Peyer's patch (tissue), 4 donors: Measurements from ENCODE around the gene USP37. TPM values are rescaled to one million over a fixed set of nuclear protein-coding genes. Genes with fewer than 3 reads are reported as not detected.

Experiments
- DNase-seq, 3 donors: peaks; one replicate each; pipeline ENCODE4 v3.0.0-alpha.2; 2017 to 2019
- H3K27ac ChIP-seq, 4 donors: fragments of 200-600 bp; sonication (generic); one replicate each; pipeline ENCODE4 v1.5.1; 2016 to 2019
- H3K27me3 ChIP-seq, 2 donors: fragments of 200-600 bp; sonication (generic); one replicate each; pipeline ENCODE4 v1.5.1; 2019
- H3K36me3 ChIP-seq, 3 donors: fragments of 200-600 bp; sonication (generic); one replicate each; pipeline ENCODE4 v1.5.1; 2016 to 2019
- H3K4me1 ChIP-seq, 4 donors: fragments of 200-600 bp; sonication (generic); one replicate each; pipeline ENCODE4 v1.5.1; 2016 to 2019
- H3K4me3 ChIP-seq, 4 donors: fragments of 200-600 bp; sonication (generic); 1 replicate in 3 of 4; 2 replicates in 1 of 4; pipeline ENCODE4 v1.5.1; 2016 to 2019; ENCODE audit warnings: mild to moderate bottlenecking in 1 of 4
- H3K9me3 ChIP-seq, 4 donors: fragments of 200-600 bp; sonication (generic); one replicate each; pipeline ENCODE4 v1.5.1; 2016 to 2019; ENCODE audit warnings: mild to moderate bottlenecking in 1 of 4
- CTCF ChIP-seq, 6 experiments: fragments of 450-650 bp in 4 of 6; fragments of 200-600 bp in 2 of 6; sonication (generic) in 1 of 6; IDR thresholded peaks; one replicate each; pipeline ENCODE4 v1.5.1; 2017 to 2019; ENCODE audit warnings: antibody characterized with exemption in 6 of 6, mild to moderate bottlenecking in 3 of 6, moderate library complexity in 1 of 6
- POLR2A ChIP-seq, 2 donors: fragments of 450-650 bp; IDR thresholded peaks; one replicate each; pipeline ENCODE4 v1.5.1; 2017; ENCODE audit warnings: antibody characterized with exemption in 2 of 2, mild to moderate bottlenecking in 2 of 2, moderate library complexity in 2 of 2
- total RNA-seq, 4 donors: library from RNA; depleted of rRNA; stranded (reverse); fragments of >200 nt; gene quantifications; one replicate each; pipeline ENCODE4 v1.1.0, GENCODE V29; 2016

The USP37 gene
- total RNA-seq, 4 donors from 2014 or later = 12.6 to 44.6 (median 21.8) TPM

DNA sequence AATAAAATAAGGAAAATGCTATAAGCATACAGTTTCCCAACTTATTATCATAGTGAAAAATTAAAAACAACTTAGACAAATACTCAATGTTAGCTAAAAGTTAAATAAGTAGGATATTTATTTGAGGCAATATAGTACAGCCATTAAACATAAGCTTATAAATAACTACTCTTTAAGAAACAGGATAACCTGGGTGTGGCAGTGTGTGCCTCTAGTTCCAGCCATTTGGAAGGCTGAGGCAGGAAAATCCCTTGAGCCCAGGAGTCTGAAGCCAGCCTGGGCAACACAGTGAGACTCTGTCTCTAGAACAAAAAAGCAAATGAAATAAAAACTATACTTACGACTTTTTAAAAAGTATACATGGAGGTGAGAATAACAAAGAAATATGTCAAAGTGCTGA lies 109.6 kb downstream of the USP37 start:
- Histone ChIP-seq H3K27ac (no peak overlapping the region), H3K36me3 (peaks cover 0 to 56% (median 0%) of the 10 kb centered on the region in 3 donors)
- TF ChIP-seq CTCF (IDR thresholded peaks at IDR 0.05) = no peak
- TF ChIP-seq POLR2A (IDR thresholded peaks at IDR 0.05) = no peak

DNA sequence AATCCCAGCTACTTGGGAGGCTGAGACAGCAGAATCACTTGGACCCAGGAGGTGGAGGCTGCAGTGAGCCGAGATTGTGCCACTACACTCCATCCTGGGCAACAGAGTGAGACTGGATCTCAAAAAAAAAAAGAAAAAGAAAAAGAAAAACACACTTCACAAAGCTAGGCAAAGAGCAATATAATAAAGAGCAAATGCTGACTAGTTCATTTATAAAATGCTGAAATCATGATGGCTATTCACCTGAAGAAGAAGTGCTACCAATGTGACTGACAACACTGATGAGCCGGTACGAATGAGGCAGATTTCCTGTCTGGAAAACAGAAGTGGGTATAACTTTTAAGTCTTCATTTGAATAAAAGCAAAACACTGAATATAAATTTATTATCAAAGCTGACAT lies 111.3 kb downstream of the USP37 start:
- no peaks in the 10 kb centered on the region for H3K27me3 ChIP-seq
- TF ChIP-seq CTCF (IDR thresholded peaks at IDR 0.05) = no peak
- TF ChIP-seq POLR2A (IDR thresholded peaks at IDR 0.05) = no peak
- H3K9me3 ChIP-seq = no peaks in the 10 kb centered on the region
- DNase-seq = no peak
- H3K4me1 ChIP-seq = no peaks in the 10 kb centered on the region
- no peak overlapping the region for H3K4me3 ChIP-seq
- no peak overlapping the region for H3K27ac ChIP-seq
- peaks cover 0 to 52% (median 0%) of the 10 kb centered on the region in 3 donors for H3K36me3 ChIP-seq

More for the DNA sequence above, 109.6 kb downstream of the USP37 start:
- no peak for DNase-seq
- Histone ChIP-seq H3K27me3 (no peaks in the 10 kb centered on the region), H3K9me3 (no peaks in the 10 kb centered on the region), H3K4me3 (no peak overlapping the region), H3K4me1 (no peaks in the 10 kb centered on the region)

GRCh38 chr2:218452079-218452478 lies 116.1 kb downstream of the USP37 start:
- Histone ChIP-seq H3K4me3 (no peak overlapping the region), H3K4me1 (peaks cover 0 to 22% (median 2%) of the 10 kb centered on the region in 4 donors), H3K36me3 (peaks cover 0 to 72% (median 0%) of the 10 kb centered on the region in 3 donors), H3K27me3 (no peaks in the 10 kb centered on the region), H3K9me3 (no peaks in the 10 kb centered on the region), H3K27ac (no peak overlapping the region)
- no peak for DNase-seq
- TF ChIP-seq CTCF (IDR thresholded peaks at IDR 0.05) (no peak), POLR2A (IDR thresholded peaks at IDR 0.05) (no peak)

GRCh38 chr2:218448934-218449333 lies 119.2 kb downstream of the USP37 start:
- Histone ChIP-seq H3K27ac (peak overlapping the region in 1 of 4 donors; percentile 56), H3K36me3 (peaks cover 0 to 65% (median 0%) of the 10 kb centered on the region in 3 donors), H3K4me1 (peaks cover 0 to 49% (median 2%) of the 10 kb centered on the region in 4 donors), H3K9me3 (no peaks in the 10 kb centered on the region), H3K27me3 (no peaks in the 10 kb centered on the region), H3K4me3 (no peak overlapping the region)
- DNase-seq = peak in 1 of 3 donors; percentile 69
- TF ChIP-seq CTCF (IDR thresholded peaks at IDR 0.05) (no peak), POLR2A (IDR thresholded peaks at IDR 0.05) (peak in 1 of 2 donors; percentile 15)

DNA sequence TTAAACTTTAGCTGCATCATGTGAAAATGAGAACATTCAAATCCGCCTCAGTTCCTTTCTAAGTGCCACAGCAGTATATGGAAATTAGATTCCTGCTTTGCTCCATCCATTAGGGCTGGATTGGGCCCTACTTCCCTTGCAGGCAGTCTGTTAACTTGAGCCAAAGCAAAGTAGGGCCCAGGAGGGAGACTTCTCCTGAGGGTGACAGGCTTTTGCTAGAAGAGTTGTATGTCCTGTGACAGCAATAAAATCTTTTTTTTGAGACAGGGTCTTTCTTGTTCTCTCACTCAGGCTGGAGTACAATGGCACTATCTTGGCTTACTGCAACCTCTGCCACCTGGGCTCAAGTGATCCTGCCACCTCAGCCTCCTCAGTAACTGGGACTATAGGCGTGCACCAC lies 121.1 kb downstream of the USP37 start:
- Histone ChIP-seq H3K4me1 (peaks cover 0 to 51% (median 2%) of the 10 kb centered on the region in 4 donors), H3K9me3 (no peaks in the 10 kb centered on the region), H3K4me3 (no peak overlapping the region), H3K27ac (peak overlapping the region in 2 of 4 donors; percentile 50 to 80), H3K27me3 (no peaks in the 10 kb centered on the region), H3K36me3 (peaks cover 0 to 72% (median 0%) of the 10 kb centered on the region in 3 donors)
- DNase-seq = no peak
- TF ChIP-seq POLR2A (IDR thresholded peaks at IDR 0.05) (no peak), CTCF (IDR thresholded peaks at IDR 0.05) (no peak)

DNA sequence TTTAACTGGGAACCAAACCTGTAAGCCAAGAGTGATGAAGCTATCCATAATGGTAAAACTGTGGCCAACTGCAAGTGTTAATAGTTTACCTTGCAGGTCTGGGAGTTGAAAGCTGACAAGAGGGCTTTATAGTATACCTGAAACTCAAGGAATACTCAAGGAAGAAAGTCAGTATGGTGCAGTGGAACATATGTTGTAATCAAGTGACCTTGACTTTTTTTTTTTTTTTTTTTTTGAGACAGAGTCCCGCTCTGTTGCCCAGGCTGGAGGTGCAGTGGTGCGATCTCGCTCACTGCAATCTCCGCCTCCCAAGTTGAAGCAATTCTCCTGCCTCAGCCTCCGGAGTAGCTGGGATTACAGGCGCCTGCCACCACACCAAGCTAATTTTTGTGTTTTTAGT lies 121.6 kb downstream of the USP37 start:
- DNase-seq = no peak
- Histone ChIP-seq H3K9me3 (no peaks in the 10 kb centered on the region), H3K27ac (peak overlapping the region in 2 of 4 donors; percentile 80 to 83), H3K27me3 (no peaks in the 10 kb centered on the region), H3K4me3 (no peak overlapping the region), H3K36me3 (peaks cover 0 to 76% (median 0%) of the 10 kb centered on the region in 3 donors), H3K4me1 (peaks cover 0 to 51% (median 2%) of the 10 kb centered on the region in 4 donors)
- TF ChIP-seq POLR2A (IDR thresholded peaks at IDR 0.05) = no peak
- no peak for TF ChIP-seq CTCF (IDR thresholded peaks at IDR 0.05)
